ENCODE data around the gene CDKL2. TPM values are rescaled to one million over a fixed set of nuclear protein-coding genes. Genes with fewer than 3 reads are reported as not detected.

CDKL2 gene
- total and polyA plus RNA-seq, 2 donors (not counting 1 experiment from before 2014, with no cell fraction given): 0.81 TPM; not detected in 1

- Mint-ChIP-seq H3K27me3 (no peaks in the 10 kb centered on the region), H3K4me1 (no peaks in the 10 kb centered on the region), H3K4me3 (no peak overlapping the region), H3K27ac (no peak overlapping the region), H3K9me3 (ENCODE audit: insufficient read depth) (no peaks in the 10 kb centered on the region)
- no peaks in the 10 kb centered on the region for H3K4me1 ChIP-seq (ENCODE audit: control insufficient read depth in 2 of 2, insufficient read depth in 2 of 2, low read length in 2 of 2)
- CTCF ChIA-PET: interaction anchor here (0.5 to 1.4 kb wide), 3 partner anchors 24 to 90 kb away, joined by 3 to 5 read pairs (median 4); no protein-coding TSS in a partner anchor
- 89% methylated on average over 2 of the region's 3 CpGs for WGBS (ENCODE audit: insufficient coverage)
- H3K9ac ChIP-seq (ENCODE audit: low read length): no peak overlapping the region
- ATAC-seq (ENCODE audit: low read depth): no peak
- H3K79me2 ChIP-seq (ENCODE audit: control insufficient read depth, insufficient read depth, low read length): no peaks in the 10 kb centered on the region
- H3K4me2 ChIP-seq (replicated peaks; ENCODE audit: low read depth, low read length, poor library complexity, severe bottlenecking): no peak overlapping the region
- H3K9me3 ChIP-seq (ENCODE audit: control extremely low read depth in 1 of 3, control insufficient read depth in 2 of 3, insufficient read depth in 1 of 3, low read length in 2 of 3): no peaks in the 10 kb centered on the region
- TF ChIP-seq CTCF (IDR thresholded peaks at IDR 0.05): no peak
- H3K27me3 ChIP-seq (replicated peaks in 1 of 4; ENCODE audit: control extremely low read depth in 1 of 4, control insufficient read depth in 3 of 4, insufficient read depth in 4 of 4, low read length in 3 of 4): no peaks in the 10 kb centered on the region
- H2AFZ ChIP-seq (ENCODE audit: insufficient read depth, low read depth, low read length, poor library complexity, severe bottlenecking): no peak overlapping the region
- intact Hi-C loops (cut with micrococcal nuclease): no loop called here
- DNase-seq: no peak
- no peak overlapping the region for H3K4me3 ChIP-seq (ENCODE audit: control extremely low read depth in 1 of 5, extremely low read depth in 1 of 5, insufficient read depth in 1 of 5, low read depth in 2 of 5, low read length in 4 of 5)
- peaks cover under 1% of the 10 kb centered on the region for H4K20me1 ChIP-seq (ENCODE audit: control insufficient read depth, insufficient read depth, low read length, poor library complexity, severe bottlenecking)
- H3K27ac ChIP-seq (ENCODE audit: low read length in 2 of 2): no peak overlapping the region
- POLR2A ChIA-PET: no interaction called here
- peaks cover 23 to 44% of the 10 kb centered on the region in 2 experiments for H3K36me3 ChIP-seq (replicated peaks in 1 of 2; ENCODE audit: control extremely low read depth in 1 of 2, control insufficient read depth in 1 of 2, extremely low read depth in 1 of 2, insufficient read depth in 2 of 2, low read length in 1 of 2)
Observed at GRCh38 chr4:75643651-75644050, 13.3 kb upstream of the CDKL2 start.

- H3K36me3 ChIP-seq (replicated peaks in 1 of 2; ENCODE audit: control extremely low read depth in 1 of 2, control insufficient read depth in 1 of 2, extremely low read depth in 1 of 2, insufficient read depth in 2 of 2, low read length in 1 of 2): peaks cover 2 to 3% of the 10 kb centered on the region in 2 experiments
- no peaks in the 10 kb centered on the region for H3K4me1 Mint-ChIP-seq
- no peaks in the 10 kb centered on the region for H3K4me1 ChIP-seq (ENCODE audit: control insufficient read depth in 2 of 2, insufficient read depth in 2 of 2, low read length in 2 of 2)
- H3K9ac ChIP-seq (ENCODE audit: low read length): no peak overlapping the region
- H3K27me3 ChIP-seq (replicated peaks in 1 of 4; ENCODE audit: control extremely low read depth in 1 of 4, control insufficient read depth in 3 of 4, insufficient read depth in 4 of 4, low read length in 3 of 4): no peaks in the 10 kb centered on the region
- DNase-seq (no peak), ATAC-seq (ENCODE audit: low read depth) (no peak)
- WGBS (ENCODE audit: insufficient coverage): 96% methylated on average over 7 of the region's 7 CpGs
- H3K9me3 ChIP-seq (ENCODE audit: control extremely low read depth in 1 of 3, control insufficient read depth in 2 of 3, insufficient read depth in 1 of 3, low read length in 2 of 3): no peaks in the 10 kb centered on the region
- ChIA-PET POLR2A (no interaction called here), CTCF (no interaction called here)
- intact Hi-C loops (cut with micrococcal nuclease): loop anchor here (10.0 kb wide), 1 partner anchor 306 kb away; the partner anchor contains the start of gene NAAA
- H3K27ac Mint-ChIP-seq: no peak overlapping the region
- H3K4me3 ChIP-seq (ENCODE audit: control extremely low read depth in 1 of 5, extremely low read depth in 1 of 5, insufficient read depth in 1 of 5, low read depth in 2 of 5, low read length in 4 of 5): no peak overlapping the region
- H3K79me2 ChIP-seq (ENCODE audit: control insufficient read depth, insufficient read depth, low read length): no peaks in the 10 kb centered on the region
- H2AFZ ChIP-seq (ENCODE audit: insufficient read depth, low read depth, low read length, poor library complexity, severe bottlenecking): no peak overlapping the region
- H4K20me1 ChIP-seq (ENCODE audit: control insufficient read depth, insufficient read depth, low read length, poor library complexity, severe bottlenecking): no peaks in the 10 kb centered on the region
- no peak for TF ChIP-seq EZH2 (IDR thresholded peaks at IDR 0.05; ENCODE audit: borderline replicate concordance, insufficient read depth, low read depth, low read length, poor library complexity, severe bottlenecking)
- no peak for TF ChIP-seq CTCF (IDR thresholded peaks at IDR 0.05)
- H3K27ac ChIP-seq (ENCODE audit: low read length in 2 of 2): no peak overlapping the region
- no peaks in the 10 kb centered on the region for H3K9me3 Mint-ChIP-seq (ENCODE audit: insufficient read depth)
- no peak overlapping the region for H3K4me2 ChIP-seq (replicated peaks; ENCODE audit: low read depth, low read length, poor library complexity, severe bottlenecking)
- H3K27me3 Mint-ChIP-seq: no peaks in the 10 kb centered on the region
- no peak overlapping the region for H3K4me3 Mint-ChIP-seq
Observed at GRCh38 chr4:75639124-75639695, 8.9 kb upstream of the CDKL2 start.

Data from B cell (primary cell).